ENCODE data around the gene SND1.

DNA sequence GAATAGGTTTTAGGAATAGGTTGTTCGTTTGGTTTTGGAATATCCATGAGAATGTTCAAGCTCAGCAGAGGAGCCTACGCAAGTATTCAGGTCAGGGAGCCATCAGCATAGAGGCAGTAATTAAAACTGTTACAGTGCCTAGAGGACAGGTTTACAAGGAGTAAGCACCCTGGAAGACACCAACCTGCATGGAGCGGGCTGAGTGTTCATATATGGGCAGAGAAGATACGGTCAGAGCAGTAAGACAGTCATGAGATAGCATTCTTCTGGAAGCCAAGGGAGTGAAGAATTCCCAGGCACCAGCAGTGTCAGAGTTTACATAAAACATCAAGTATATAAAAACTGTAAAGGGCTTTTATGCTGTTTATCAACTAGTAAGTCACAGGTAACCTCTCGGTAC is 282.7 kb downstream of the SND1 start:
- no peak for TF ChIP-seq POLR2AphosphoS5 (IDR thresholded peaks at IDR 0.05)
- TF ChIP-seq POLR2A (IDR thresholded peaks at IDR 0.05) = no peak
- TF ChIP-seq, protein P1, sequence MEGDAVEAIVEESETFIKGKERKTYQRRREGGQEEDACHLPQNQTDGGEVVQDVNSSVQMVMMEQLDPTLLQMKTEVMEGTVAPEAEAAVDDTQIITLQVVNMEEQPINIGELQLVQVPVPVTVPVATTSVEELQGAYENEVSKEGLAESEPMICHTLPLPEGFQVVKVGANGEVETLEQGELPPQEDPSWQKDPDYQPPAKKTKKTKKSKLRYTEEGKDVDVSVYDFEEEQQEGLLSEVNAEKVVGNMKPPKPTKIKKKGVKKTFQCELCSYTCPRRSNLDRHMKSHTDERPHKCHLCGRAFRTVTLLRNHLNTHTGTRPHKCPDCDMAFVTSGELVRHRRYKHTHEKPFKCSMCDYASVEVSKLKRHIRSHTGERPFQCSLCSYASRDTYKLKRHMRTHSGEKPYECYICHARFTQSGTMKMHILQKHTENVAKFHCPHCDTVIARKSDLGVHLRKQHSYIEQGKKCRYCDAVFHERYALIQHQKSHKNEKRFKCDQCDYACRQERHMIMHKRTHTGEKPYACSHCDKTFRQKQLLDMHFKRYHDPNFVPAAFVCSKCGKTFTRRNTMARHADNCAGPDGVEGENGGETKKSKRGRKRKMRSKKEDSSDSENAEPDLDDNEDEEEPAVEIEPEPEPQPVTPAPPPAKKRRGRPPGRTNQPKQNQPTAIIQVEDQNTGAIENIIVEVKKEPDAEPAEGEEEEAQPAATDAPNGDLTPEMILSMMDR (IDR thresholded peaks at IDR 0.05) = no peak

All from breast epithelium (tissue), 3 donors.